ENCODE results near the gene CST3. TPM values are rescaled to one million over a fixed set of nuclear protein-coding genes. Genes with fewer than 3 reads are reported as not detected.
"Not testable (repeated sequence)": the region's sequence is repeated elsewhere in the genome, so short reads cannot be mapped to it uniquely, and the experiment has no call there.

The CST3 gene
- polyA plus RNA-seq, 1 donor = 101 TPM

GRCh38 chr20:23628402-23629016 lies 9.2 kb downstream of the CST3 start:
- DNase-seq (ENCODE audit: low read depth) = no peak

DNA sequence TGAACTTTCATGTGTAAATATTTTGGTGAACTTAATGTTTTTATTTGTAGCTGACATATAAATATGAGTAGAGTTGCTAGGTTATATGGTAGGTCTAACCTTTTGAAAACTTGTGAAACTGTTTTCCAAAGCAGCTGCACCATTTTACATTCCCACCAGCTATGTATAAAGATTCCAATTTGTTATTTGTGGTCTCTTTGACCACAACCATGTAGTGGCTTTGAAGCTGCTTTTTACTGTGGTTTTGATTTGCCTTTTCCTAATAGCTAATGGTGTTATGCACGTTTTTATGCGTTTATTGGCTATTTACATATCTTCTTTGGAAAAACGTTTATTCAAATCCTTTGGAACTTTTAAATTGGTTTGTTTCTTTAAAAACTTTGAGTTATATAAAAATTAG lies 10.3 kb downstream of the CST3 start:
- no peak for DNase-seq (ENCODE audit: low read depth)

- no peak for DNase-seq (ENCODE audit: low read depth)
Measured at GRCh38 chr20:23626040-23626620, 11.6 kb downstream of the CST3 start.

DNA sequence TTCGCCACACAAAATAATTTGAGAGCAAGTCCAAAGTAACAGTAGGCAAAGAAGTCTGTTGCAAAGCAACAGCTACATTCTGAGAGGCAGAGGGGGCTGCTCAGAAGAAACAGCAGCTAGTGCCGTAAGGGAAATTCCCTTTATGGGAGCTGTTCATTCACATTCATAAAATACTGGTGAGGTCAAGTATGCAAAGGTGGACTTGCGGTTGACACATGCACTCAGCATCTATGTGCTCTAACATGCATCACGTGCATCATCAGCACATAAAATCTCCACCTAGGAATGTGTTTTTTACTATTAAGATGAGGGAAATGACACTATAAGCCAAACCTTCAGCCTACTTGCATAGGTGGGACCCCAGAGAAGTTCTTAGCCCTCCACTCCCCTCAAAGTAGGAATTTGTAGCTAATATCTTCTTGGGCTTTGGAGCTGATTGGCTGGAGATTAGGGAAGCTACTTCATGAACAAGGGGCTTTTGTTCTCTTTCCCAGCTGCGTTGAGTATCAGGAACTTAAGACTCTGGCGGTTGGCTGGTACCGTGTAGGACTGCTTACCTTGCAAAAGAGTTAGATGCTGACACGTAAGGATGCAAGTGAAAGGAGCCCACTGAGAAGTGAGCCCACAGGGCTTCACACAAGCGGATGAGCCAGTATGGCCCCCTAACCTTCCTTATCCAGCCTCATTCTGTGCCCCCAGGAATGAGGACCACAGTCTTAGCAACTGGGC lies 12.4 kb downstream of the CST3 start:
- DNase-seq (ENCODE audit: low read depth) = no peak

DNA sequence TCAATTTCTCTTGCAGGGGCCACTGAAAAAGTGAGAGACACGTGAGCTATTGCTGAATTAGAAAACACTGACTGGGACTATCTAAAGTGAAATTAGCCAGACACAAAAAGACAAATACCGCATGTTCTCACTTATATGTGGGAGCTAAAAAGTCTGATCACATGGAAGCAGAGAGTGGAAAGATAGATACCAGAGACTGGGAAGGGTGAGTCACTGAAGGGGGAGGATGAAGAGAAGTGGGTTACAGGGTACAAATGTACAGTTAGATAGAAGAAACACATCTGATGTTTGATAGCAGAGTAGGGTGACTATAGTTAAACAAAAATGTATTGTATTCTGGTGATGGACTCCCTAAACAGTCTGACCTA lies 13.4 kb downstream of the CST3 start:
- DNase-seq (ENCODE audit: low read depth) = no peak

DNA sequence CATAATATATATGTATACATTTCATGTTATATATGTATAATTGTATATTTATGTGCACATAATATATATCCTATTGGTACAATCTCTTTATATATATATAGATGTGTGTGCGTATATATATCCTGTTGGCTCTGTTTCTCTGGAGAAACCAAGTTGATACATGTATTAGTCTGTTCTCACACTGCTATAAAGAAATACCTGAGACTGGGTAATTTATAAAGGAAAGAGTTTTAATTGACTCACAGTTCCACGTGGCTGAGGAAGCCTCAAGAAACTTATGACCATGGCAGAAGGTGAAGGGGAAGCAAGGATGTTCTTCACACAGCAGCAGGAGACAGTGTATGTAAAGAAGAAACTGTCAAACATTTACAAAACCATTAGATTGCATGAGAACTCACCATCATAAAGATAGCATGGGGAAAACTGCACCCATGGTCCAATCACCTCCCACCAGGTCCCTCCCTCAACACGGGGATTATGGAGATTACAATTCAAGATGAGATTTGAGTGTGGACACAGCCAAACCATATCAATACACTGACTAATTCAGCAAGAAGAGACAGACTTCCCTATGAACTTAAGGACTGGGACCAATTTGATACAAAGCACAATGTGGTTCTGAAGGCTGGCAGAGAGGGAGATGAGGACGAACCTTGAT lies 14.0 kb downstream of the CST3 start:
- DNase-seq (ENCODE audit: low read depth) = no peak

- DNase-seq (ENCODE audit: low read depth) = no peak
Measured at GRCh38 chr20:23622839-23623343, 14.9 kb downstream of the CST3 start.

DNA sequence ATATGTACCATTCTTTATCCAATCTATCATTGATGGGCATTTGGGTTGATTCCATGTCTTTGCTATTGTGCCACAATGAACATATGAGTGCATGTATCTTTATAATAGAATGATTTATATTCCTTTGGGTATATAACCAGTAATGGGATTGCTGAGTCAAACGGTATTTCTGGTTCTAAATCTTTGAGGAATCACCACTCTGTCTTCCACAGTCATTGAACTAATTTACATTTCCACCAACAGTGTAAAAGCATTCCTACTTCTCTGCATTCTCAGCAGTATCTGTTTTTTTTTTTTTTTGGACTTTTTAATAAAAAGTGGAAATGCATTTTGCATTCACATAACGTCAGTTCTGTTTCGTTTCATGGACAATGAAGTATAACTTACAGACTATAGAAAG lies 15.4 kb downstream of the CST3 start:
- not testable (repeated sequence) for DNase-seq (ENCODE audit: low read depth)

DNA sequence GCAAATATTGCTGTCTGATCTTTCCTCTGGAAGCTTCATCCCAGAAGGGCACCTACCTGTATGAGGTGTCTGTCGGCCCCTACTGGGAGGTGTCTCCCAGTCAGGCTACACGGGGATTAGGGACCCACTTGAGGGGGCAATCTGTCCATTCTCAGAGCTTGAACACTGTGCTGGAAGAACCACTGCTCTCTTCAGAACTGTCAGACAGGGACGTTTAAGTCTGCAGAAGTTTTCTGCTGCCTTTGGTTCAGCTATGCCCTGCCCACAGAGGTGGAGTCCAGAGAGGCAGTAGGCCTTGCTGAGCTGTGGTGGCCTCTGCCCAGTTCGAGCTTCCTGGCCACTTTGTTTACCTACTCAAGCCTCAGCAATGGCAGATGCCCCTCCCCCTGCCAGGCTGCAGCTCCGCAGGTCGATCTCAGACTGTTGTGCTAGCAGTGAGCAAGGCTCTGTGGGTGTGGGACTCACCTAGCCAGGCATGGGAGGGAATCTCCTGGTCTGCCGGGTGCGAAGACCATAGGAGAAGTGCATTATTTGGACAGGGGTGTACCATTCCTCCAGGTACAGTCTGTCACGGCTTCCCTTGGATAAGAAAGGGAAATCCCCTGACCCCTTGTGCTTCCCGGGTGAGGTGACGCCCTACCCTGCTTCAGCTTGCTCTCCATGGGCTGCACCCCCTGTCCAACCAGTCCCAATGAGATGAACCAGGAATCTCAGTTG lies 16.9 kb downstream of the CST3 start:
- not testable (repeated sequence) for DNase-seq (ENCODE audit: low read depth)

DNA sequence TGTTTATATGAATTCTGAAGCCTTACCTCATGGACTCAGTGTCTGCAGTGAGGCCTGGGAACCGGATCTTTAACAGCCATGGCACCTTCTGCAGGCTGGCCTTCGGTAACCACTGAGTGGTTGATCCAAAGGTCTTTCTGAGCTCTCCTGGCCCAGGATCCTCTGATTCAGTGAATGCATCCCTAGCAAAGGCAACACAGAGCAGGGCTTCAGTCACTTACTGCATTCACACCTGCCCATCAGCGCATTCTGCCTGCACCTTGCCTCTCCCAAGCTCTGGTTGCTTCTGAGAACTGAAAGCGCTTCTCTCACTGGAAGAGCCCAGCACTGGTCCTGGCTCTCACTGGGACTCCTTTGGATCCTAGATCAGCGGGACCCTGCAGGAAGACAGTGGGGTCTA lies 23.6 kb downstream of the CST3 start:
- no peak for DNase-seq (ENCODE audit: low read depth)

- no peak for DNase-seq (ENCODE audit: low read depth)
Measured at GRCh38 chr20:23613676-23614075, 24.1 kb downstream of the CST3 start.

- DNase-seq (ENCODE audit: low read depth) = no peak
Measured at GRCh38 chr20:23612396-23612795, 25.4 kb downstream of the CST3 start.

DNA sequence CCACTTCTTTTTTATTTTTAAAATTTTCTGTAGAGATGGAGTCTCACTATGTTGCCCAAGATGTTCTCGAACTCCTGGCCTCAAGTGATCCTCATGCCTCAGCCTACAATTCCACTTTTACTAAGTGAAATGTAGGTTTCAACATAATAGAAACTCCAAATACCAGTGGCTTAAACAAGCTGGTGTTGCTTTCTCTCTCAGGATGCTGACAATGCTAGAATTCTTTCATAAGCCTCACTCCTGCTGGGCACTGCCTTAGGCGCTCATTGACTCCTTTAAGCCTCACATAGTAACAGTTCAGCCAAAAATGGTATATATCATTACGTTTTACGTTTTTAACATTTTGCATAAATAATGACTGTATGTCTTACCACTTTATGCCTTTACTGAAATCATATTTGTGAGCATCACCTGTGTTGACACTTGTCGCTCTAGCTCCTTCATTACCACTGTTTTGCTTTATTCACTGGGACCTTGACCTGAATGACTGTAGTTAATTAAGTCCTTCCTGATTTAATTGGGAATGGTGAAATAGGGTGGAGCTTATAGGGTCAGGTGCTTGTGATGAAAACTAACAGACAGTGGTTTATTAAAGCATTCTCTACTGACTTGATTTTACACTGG lies 28.2 kb downstream of the CST3 start:
- DNase-seq (ENCODE audit: low read depth) = no peak

- DNase-seq (ENCODE audit: low read depth) = no peak
Measured at GRCh38 chr20:23608251-23608846, 29.4 kb downstream of the CST3 start.

GRCh38 chr20:23607497-23608245 lies 30.1 kb downstream of the CST3 start:
- DNase-seq (ENCODE audit: low read depth) = no peak

- DNase-seq (ENCODE audit: low read depth) = no peak
Measured at GRCh38 chr20:23606652-23607049, 31.1 kb downstream of the CST3 start.

DNA sequence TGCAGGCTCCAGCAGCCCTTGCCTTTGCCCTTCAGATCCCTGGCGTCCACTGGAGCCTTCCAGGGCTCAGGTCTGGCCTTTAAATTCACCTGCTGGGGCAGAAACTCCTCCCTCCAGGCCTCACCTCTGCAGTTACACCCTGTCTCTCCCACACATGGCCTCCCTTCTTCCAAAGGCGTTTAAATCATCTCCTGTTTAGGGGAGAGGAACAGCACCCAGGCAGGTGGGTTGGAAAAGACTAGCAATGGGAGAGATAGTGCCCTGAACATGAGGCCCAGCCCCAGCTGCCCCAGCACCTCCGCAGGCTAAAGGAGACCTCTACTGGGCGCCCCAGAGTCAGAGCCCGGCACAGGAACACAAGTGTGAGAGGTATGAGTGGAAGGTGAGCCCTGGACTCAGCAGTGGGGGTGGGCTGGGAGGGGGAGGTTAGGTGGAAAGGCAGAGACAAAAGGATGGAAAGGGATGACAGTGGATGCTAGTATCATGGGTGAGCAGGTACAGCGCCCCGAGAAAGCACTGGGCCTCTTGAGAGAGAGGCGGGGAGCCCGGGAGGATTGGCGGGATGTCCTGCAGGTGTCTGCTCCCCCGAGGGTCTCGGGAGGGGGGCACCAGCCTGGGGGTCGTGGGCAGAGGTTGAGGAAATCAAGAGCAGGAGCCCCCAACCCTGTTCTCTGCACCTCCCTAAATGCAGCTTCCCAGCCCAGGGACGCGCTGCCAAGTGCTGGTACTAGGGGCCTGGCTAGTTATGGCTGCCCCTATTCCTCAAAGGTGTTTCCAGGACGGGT lies 31.7 kb downstream of the CST3 start, which contains the start of gene CST9:
TSS of gene CST9 (minus strand) at position 51 of the 785 bp plus-strand sequence. CDS start 53 bp downstream, outside the sequence.
- DNase-seq (ENCODE audit: low read depth) = no peak

DNA sequence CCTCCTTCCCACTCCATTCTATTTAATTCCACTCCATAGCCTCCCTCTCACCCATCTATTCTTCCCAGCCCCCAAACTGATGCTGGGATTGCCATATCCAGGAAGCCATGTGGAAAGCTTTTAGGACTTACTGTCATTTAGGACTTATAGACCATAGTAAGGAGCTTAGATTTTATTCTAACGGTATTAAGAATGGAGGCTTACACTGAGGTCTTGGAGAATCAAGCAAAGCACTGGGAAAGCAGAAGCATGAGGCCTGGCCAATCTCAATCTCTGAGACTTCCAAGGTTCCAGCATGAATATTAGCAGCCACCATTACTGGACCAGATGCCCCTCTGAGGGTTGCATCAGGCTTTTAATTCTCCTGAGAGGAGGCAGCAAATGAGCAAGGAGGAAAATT lies 33.4 kb downstream of the CST3 start:
- no peak for DNase-seq (ENCODE audit: low read depth)

DNA sequence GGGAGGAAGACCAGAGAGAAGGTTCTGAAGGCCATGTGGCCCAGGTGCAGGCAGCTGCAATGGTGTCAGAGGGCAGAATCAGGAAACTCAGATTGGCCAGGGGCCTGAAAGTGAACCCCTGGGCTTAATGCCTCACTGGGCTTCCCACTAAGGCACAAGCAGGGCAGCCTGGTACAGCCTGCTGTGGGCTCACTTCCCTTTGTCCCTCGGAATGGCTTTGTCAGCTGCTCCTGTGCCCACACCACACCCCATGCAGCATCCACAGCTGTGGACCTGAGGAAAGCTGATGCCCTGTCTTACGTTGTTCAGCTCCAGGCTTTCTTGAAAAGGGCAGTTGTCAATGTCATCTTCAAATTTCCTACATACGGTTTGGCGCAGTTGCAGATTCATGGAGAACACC lies 34.4 kb downstream of the CST3 start:
- no peak for DNase-seq (ENCODE audit: low read depth)

Data from forelimb muscle (tissue), 1 donor.